T-helper 1 cell (primary cell): ENCODE measurements around the gene ZFX.
A peak's percentile ranks its signal among the peaks of the same experiment; 100 is the strongest.

ENCODE experiments used
- DNase-seq, 5 donors: peaks; one replicate each; pipeline ENCODE4 v3.0.0-alpha.2; 2012 to 2020

ZFX gene

GRCh38 chrX:24203072-24203808 is 53.7 kb downstream of the ZFX start:
- no peak for DNase-seq

- DNase-seq = no peak
These were observed 54.8 kb downstream of the ZFX start for GRCh38 chrX:24204331-24204730.

- DNase-seq = no peak
These were observed 55.4 kb downstream of the ZFX start for GRCh38 chrX:24204958-24205357.

- no peak for DNase-seq
These were observed 58.3 kb downstream of the ZFX start for GRCh38 chrX:24207826-24208225.

GRCh38 chrX:24208496-24209240 is 59.1 kb downstream of the ZFX start:
- DNase-seq = no peak

- no peak for DNase-seq
These were observed 60.7 kb downstream of the ZFX start for GRCh38 chrX:24210190-24210589.

GRCh38 chrX:24214568-24214967 is 65.0 kb downstream of the ZFX start:
- DNase-seq = no peak

- no peak for DNase-seq
These were observed 65.7 kb downstream of the ZFX start for GRCh38 chrX:24215272-24215671.

- DNase-seq = no peak
These were observed 66.5 kb downstream of the ZFX start for GRCh38 chrX:24216037-24216436.

GRCh38 chrX:24216827-24217226 is 67.3 kb downstream of the ZFX start:
- DNase-seq = no peak

GRCh38 chrX:24219320-24219719 is 69.8 kb downstream of the ZFX start:
- DNase-seq = no peak

- no peak for DNase-seq
These were observed 72.3 kb downstream of the ZFX start for GRCh38 chrX:24221872-24222271.

GRCh38 chrX:24225265-24225664 is 75.7 kb downstream of the ZFX start:
- no peak for DNase-seq

GRCh38 chrX:24226176-24226575 is 76.6 kb downstream of the ZFX start:
- DNase-seq = no peak

GRCh38 chrX:24228596-24228995 is 79.1 kb downstream of the ZFX start:
- DNase-seq = no peak

GRCh38 chrX:24229400-24229879 is 79.9 kb downstream of the ZFX start:
- DNase-seq = no peak

- DNase-seq = no peak
These were observed 80.4 kb downstream of the ZFX start for GRCh38 chrX:24229976-24230375.

- no peak for DNase-seq
These were observed 81.6 kb downstream of the ZFX start for GRCh38 chrX:24231131-24231540.

GRCh38 chrX:24231641-24232179 is 82.2 kb downstream of the ZFX start:
- DNase-seq = no peak

- no peak for DNase-seq
These were observed 83.3 kb downstream of the ZFX start for GRCh38 chrX:24232796-24233195.

- DNase-seq = peak in 1 of 5 donors; percentile 19
These were observed 85.7 kb downstream of the ZFX start for GRCh38 chrX:24235084-24235710.

- peak in 1 of 5 donors; percentile 13 for DNase-seq
These were observed 92.5 kb downstream of the ZFX start for GRCh38 chrX:24241822-24242648.
